Endometrial microvascular endothelial cells (primary cell): Measurements from ENCODE around the gene ZNF827. TPM values are rescaled to one million over a fixed set of nuclear protein-coding genes. Genes with fewer than 3 reads are reported as not detected.

Source experiments
- in situ Hi-C: cut with HindIII; loops from 2 replicates; pipeline ENCODE4 v1.10.0; 2017; ENCODE audit warnings: low sequenced_read_pairs, low pct_unique_long_range_greater_than_20kb; ENCODE audit errors: inconsistent ontology term
- total RNA-seq: library from RNA; depleted of rRNA; stranded (reverse); fragments of >200 nt; gene quantifications from one replicate; pipeline ENCODE4 v1.2.3, GENCODE V29; 2015; ENCODE audit errors: inconsistent ontology term

The ZNF827 gene
- total RNA-seq, 1 donor from 2014 or later, result 48.9 TPM

GRCh38 chr4:145936142-145936996 lies 2.3 kb downstream of the ZNF827 start:
- in situ Hi-C loops, result no loop called here

- in situ Hi-C loops, result no loop called here
Observed at GRCh38 chr4:145935253-145936141, 3.1 kb downstream of the ZNF827 start.

GRCh38 chr4:145934434-145935047 lies 4.1 kb downstream of the ZNF827 start:
- in situ Hi-C loops, result no loop called here

- in situ Hi-C loops, result no loop called here
Observed at GRCh38 chr4:145933134-145933533, 5.5 kb downstream of the ZNF827 start.

GRCh38 chr4:145931403-145931802 lies 7.2 kb downstream of the ZNF827 start:
- in situ Hi-C loops, result no loop called here

- in situ Hi-C loops, result no loop called here
Observed at GRCh38 chr4:145930592-145930991, 8.0 kb downstream of the ZNF827 start.

GRCh38 chr4:145929415-145930178 lies 9.0 kb downstream of the ZNF827 start:
- in situ Hi-C loops, result no loop called here

GRCh38 chr4:145928748-145929147 lies 9.9 kb downstream of the ZNF827 start:
- in situ Hi-C loops, result no loop called here

- in situ Hi-C loops, result no loop called here
Observed at GRCh38 chr4:145927030-145927429, 11.6 kb downstream of the ZNF827 start.

GRCh38 chr4:145921231-145921630 lies 17.4 kb downstream of the ZNF827 start:
- in situ Hi-C loops, result no loop called here

GRCh38 chr4:145920205-145920604 lies 18.4 kb downstream of the ZNF827 start:
- in situ Hi-C loops, result no loop called here

- in situ Hi-C loops, result no loop called here
Observed at GRCh38 chr4:145912376-145912775, 26.2 kb downstream of the ZNF827 start.

GRCh38 chr4:145909773-145910172 lies 28.9 kb downstream of the ZNF827 start:
- in situ Hi-C loops, result no loop called here

- in situ Hi-C loops, result no loop called here
Observed at GRCh38 chr4:145909281-145909715, 29.3 kb downstream of the ZNF827 start.

- in situ Hi-C loops, result no loop called here
Observed at GRCh38 chr4:145907812-145908211, 30.8 kb downstream of the ZNF827 start.

- in situ Hi-C loops, result no loop called here
Observed at GRCh38 chr4:145907390-145907789, 31.2 kb downstream of the ZNF827 start.

- in situ Hi-C loops, result no loop called here
Observed at GRCh38 chr4:145904413-145905177, 34.0 kb downstream of the ZNF827 start.

GRCh38 chr4:145902522-145902921 lies 36.1 kb downstream of the ZNF827 start:
- in situ Hi-C loops, result no loop called here
